ENCODE measurements around the gene ANXA10. TPM values are rescaled to one million over a fixed set of nuclear protein-coding genes. Genes with fewer than 3 reads are reported as not detected.

The ANXA10 gene
- total RNA-seq, 1 experiment from 2014 or later = 0.47 TPM

DNA sequence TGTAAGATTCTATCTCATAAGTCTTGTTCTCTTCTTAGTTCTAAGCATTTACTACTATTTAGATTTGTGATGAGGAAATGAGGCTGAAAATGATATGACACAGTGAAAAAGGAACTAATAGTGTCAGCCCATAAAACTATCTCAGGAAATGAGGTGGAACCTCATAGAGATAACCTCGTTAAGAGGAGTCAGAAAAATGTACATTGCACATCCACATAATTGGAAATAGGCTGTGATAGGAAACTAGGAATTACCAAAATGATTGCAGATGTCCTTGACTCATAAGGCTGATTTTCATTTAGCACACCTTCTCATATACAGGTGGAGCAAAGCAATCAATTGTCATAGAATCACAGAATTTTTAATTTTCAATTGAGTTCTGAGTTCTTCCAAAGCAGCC lies 26.8 kb downstream of the ANXA10 start:
- BruUV-seq (replicated peaks) = no TSS peak
- TF ChIP-seq EZH2 (IDR thresholded peaks at IDR 0.05; ENCODE audit: low read length, unreplicated experiment) (no peak), EZH2phosphoT487 (IDR thresholded peaks at IDR 0.05; ENCODE audit: borderline replicate concordance, low read length) (no peak)
- TF ChIP-seq, protein P1, sequence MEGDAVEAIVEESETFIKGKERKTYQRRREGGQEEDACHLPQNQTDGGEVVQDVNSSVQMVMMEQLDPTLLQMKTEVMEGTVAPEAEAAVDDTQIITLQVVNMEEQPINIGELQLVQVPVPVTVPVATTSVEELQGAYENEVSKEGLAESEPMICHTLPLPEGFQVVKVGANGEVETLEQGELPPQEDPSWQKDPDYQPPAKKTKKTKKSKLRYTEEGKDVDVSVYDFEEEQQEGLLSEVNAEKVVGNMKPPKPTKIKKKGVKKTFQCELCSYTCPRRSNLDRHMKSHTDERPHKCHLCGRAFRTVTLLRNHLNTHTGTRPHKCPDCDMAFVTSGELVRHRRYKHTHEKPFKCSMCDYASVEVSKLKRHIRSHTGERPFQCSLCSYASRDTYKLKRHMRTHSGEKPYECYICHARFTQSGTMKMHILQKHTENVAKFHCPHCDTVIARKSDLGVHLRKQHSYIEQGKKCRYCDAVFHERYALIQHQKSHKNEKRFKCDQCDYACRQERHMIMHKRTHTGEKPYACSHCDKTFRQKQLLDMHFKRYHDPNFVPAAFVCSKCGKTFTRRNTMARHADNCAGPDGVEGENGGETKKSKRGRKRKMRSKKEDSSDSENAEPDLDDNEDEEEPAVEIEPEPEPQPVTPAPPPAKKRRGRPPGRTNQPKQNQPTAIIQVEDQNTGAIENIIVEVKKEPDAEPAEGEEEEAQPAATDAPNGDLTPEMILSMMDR (conservative IDR thresholded peaks at IDR 0.05; ENCODE audit: low read depth, low read length) = no peak
- intact Hi-C loops (cut with micrococcal nuclease) = no loop called here
- Histone ChIP-seq H3K79me2 (ENCODE audit: low read length) (no peaks in the 10 kb centered on the region), H3F3A (ENCODE audit: low read length, unreplicated experiment) (no peaks in the 10 kb centered on the region), H3K9ac (ENCODE audit: low read length) (no peak overlapping the region), H3K36me3 (ENCODE audit: low read depth, low read length) (no peaks in the 10 kb centered on the region), H4K20me1 (ENCODE audit: low read length) (no peaks in the 10 kb centered on the region), H3K9me3 (ENCODE audit: low read length) (no peaks in the 10 kb centered on the region), H3K4me1 (ENCODE audit: insufficient read depth, low read length) (peaks cover 11% of the 10 kb centered on the region), H3K27me3 (ENCODE audit: low read length) (no peaks in the 10 kb centered on the region), H3K9me2 (replicated peaks; ENCODE audit: low read length) (no peaks in the 10 kb centered on the region), H3K4me3 (ENCODE audit: low read length) (no peak overlapping the region), H3K27ac (ENCODE audit: low read length) (no peak overlapping the region), H2AFZ (ENCODE audit: low read length) (no peak overlapping the region), H3K4me2 (ENCODE audit: low read length) (no peak overlapping the region)
- CTCF ChIA-PET = no interaction called here
- POLR2A ChIA-PET (ENCODE audit: unreplicated experiment) = no interaction called here
- ATAC-seq (peak; percentile 24), DNase-seq (no peak)

DNA sequence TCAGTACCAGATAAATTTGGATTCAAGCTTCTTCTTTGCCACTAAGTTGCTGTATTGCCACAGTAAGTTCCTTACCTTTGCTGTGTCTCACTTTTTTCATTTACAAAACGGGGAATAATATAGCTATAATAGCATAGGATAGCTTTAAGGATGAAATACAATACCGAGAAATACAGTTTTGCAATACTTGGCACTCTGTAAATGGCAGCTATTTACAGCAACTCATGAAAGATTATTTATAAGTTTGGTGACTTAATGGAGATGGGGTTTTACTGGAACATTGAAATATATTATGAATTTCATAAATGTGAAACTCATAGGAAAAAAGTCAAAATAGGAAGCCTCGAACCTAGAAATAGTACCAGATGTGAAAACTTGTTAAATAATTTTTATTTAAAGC lies 27.6 kb downstream of the ANXA10 start:
- Histone ChIP-seq H3K27me3 (ENCODE audit: low read length) (no peaks in the 10 kb centered on the region), H3K27ac (ENCODE audit: low read length) (no peak overlapping the region), H3K9ac (ENCODE audit: low read length) (no peak overlapping the region), H3K9me3 (ENCODE audit: low read length) (no peaks in the 10 kb centered on the region), H4K20me1 (ENCODE audit: low read length) (no peaks in the 10 kb centered on the region), H3K9me2 (replicated peaks; ENCODE audit: low read length) (no peaks in the 10 kb centered on the region), H3K79me2 (ENCODE audit: low read length) (no peaks in the 10 kb centered on the region), H2AFZ (ENCODE audit: low read length) (no peak overlapping the region), H3K36me3 (ENCODE audit: low read depth, low read length) (no peaks in the 10 kb centered on the region), H3K4me2 (ENCODE audit: low read length) (no peak overlapping the region), H3K4me3 (ENCODE audit: low read length) (no peak overlapping the region), H3F3A (ENCODE audit: low read length, unreplicated experiment) (peaks cover 4% of the 10 kb centered on the region), H3K4me1 (ENCODE audit: insufficient read depth, low read length) (peaks cover 18% of the 10 kb centered on the region)
- CTCF ChIA-PET = no interaction called here
- no TSS peak for BruUV-seq (replicated peaks)
- TF ChIP-seq EZH2phosphoT487 (IDR thresholded peaks at IDR 0.05; ENCODE audit: borderline replicate concordance, low read length) = no peak
- TF ChIP-seq, protein P1 (conservative IDR thresholded peaks at IDR 0.05; ENCODE audit: low read depth, low read length) = no peak
- no peak for TF ChIP-seq EZH2 (IDR thresholded peaks at IDR 0.05; ENCODE audit: low read length, unreplicated experiment)
- intact Hi-C loops (cut with micrococcal nuclease) = no loop called here
- ATAC-seq (no peak), DNase-seq (no peak)
- POLR2A ChIA-PET (ENCODE audit: unreplicated experiment) = interaction anchor here (0.5 kb wide), 1 partner anchor 31 kb away, joined by 3 read pairs; no protein-coding TSS in a partner anchor

DNA sequence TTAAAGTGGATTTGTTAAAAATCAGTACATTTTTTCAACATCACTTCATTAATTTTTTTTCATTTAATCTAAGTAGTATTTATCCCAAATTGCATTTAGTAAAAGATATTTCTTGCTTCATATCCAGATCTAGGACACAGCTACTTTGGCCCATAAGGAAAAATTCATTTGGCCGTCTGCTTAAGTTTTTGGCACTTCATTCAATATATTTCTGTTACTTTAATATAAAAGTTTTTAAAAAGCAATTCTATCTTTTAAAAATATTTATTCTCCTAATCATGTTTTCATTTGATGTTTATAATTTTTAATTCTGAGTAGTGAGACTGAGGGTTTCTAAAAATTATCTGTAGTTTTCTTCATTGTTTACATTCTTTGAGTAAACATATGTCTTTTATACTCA lies 28.5 kb downstream of the ANXA10 start:
- ChIA-PET POLR2A (ENCODE audit: unreplicated experiment) (no interaction called here), CTCF (no interaction called here)
- no peak overlapping the region for H3K4me3 ChIP-seq (ENCODE audit: low read length)
- DNase-seq (no peak), ATAC-seq (0 out of 2 replicates have a peak, but pooled peaks have one; percentile 16)
- H3K36me3 ChIP-seq (ENCODE audit: low read depth, low read length) = no peaks in the 10 kb centered on the region
- H3F3A ChIP-seq (ENCODE audit: low read length, unreplicated experiment) = peaks cover 4% of the 10 kb centered on the region
- H3K9me3 ChIP-seq (ENCODE audit: low read length) = no peaks in the 10 kb centered on the region
- no peaks in the 10 kb centered on the region for H3K79me2 ChIP-seq (ENCODE audit: low read length)
- H4K20me1 ChIP-seq (ENCODE audit: low read length) = no peaks in the 10 kb centered on the region
- H3K9me2 ChIP-seq (replicated peaks; ENCODE audit: low read length) = no peaks in the 10 kb centered on the region
- H3K27me3 ChIP-seq (ENCODE audit: low read length) = no peaks in the 10 kb centered on the region
- no peak overlapping the region for H3K4me2 ChIP-seq (ENCODE audit: low read length)
- BruUV-seq (replicated peaks) = no TSS peak
- no peak overlapping the region for H2AFZ ChIP-seq (ENCODE audit: low read length)
- TF ChIP-seq EZH2 (IDR thresholded peaks at IDR 0.05; ENCODE audit: low read length, unreplicated experiment) = no peak
- TF ChIP-seq EZH2phosphoT487 (IDR thresholded peaks at IDR 0.05; ENCODE audit: borderline replicate concordance, low read length) = no peak
- TF ChIP-seq, protein P1 (conservative IDR thresholded peaks at IDR 0.05; ENCODE audit: low read depth, low read length) = no peak
- intact Hi-C loops (cut with micrococcal nuclease) = no loop called here
- H3K27ac ChIP-seq (ENCODE audit: low read length) = no peak overlapping the region
- peaks cover 27% of the 10 kb centered on the region for H3K4me1 ChIP-seq (ENCODE audit: insufficient read depth, low read length)
- H3K9ac ChIP-seq (ENCODE audit: low read length) = no peak overlapping the region

All from PC-3 (cell line).